HG03039 (cell line): ENCODE measurements around the gene GMCL2.
A peak's percentile ranks its signal among the peaks of the same experiment; 100 is the strongest.
"Not testable (repeated sequence)": the region's sequence is repeated elsewhere in the genome, so short reads cannot be mapped to it uniquely, and the experiment has no call there.

ENCODE experiments used
- ATAC-seq: cut with Tn5 transposase; IDR thresholded peaks from one replicate; pipeline ENCODE4 v1.9.1; 2021; ENCODE audit warnings: mild to moderate bottlenecking, moderate library complexity; ENCODE audit not compliant: unreplicated experiment

The GMCL2 gene

DNA sequence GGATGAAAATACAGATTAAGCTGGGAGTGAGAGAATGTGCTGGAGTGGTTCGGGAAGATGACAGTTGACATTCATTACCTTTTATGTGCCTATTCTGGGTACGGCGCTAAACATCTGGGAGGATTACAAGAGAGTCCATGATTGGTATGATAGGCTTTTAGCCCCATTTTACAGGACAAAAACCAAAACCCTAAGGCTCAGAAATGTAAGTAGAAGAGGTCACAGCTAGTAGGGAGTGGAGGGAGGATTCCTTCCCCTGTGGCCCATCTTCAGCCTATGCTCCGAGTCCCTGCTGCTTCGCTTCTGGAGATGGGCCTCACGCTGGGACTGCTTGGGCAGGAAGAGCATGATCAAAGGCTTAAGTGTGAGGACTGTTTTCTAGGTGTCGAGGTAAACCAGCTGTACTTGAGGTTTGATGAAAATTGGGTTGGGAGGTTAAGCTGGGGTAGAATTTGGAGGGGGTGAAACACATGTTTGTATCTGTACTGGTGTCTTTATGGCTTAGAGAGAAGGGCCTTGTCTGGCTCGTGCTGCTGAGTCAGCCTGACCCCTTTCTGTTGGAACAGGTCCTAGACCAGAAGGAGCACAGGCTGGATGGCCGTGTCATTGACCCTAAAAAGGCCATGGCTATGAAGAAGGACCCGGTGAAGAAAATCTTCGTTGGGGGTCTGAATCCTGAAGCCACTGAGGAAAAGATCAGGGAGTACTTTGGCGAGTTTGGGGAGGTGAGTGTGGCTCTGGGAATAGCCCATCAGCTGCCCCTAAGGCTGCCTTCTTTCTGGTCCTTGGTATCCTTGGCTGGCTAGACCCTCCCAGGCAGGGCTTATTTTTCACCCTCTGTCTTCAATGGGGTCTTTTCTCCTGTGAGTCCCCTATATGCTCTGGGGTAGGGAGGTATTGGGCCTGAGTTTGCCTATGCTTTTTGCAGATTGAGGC is 19.3 kb upstream of the GMCL2 start:
- ATAC-seq: no peak

DNA sequence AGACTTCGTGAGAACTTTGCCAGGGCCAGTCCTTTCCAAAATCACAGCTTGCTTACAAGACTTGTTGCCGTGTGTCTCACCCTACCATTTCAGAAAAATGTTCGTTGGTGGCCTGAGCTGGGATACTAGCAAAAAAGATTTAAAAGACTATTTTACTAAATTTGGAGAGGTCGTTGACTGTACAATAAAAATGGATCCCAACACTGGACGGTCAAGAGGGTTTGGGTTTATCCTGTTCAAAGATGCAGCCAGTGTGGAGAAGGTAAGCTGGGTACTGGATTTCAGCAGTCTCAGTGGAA is 18.5 kb upstream of the GMCL2 start:
- ATAC-seq: no peak

DNA sequence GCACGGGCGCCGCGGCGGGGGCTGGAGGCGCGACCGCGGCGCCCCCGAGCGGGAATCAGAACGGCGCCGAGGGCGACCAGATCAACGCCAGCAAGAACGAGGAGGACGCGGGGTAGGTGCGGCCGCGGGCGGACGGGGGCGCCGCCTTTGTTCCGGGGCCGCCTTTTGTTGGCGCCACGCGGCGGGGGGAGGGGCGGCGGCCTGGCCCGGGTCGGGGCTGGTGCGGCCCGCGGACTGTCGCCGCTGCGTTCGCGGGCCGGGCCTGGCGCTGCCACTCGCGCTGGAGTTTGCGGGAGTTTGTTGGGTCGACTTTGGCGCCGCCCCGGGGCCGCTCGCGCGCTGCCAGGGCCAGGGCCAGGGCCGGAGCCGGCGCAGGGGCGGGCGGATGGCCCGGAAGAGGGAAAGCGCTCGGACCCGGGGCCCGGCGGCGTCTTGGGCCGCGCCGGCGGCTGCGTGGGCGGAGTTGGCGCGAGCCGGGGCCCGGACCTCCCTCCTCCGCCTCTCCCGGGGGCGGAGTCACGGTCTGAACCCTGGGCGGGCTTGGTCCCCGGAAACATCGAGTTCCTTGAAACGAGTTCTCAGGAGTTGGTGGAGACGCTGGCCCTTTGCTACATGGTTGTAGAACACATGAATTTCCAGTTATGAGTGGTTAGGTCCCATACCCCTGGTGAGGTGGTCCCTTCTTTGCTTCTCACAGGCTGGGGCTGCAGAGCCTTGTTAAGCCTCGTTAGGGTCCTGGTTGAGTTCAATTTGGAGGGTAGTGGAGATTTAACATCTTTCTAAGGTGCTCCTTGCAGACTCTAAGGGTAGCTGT is 18.0 kb upstream of the GMCL2 start:
- ATAC-seq: peak; percentile 38

DNA sequence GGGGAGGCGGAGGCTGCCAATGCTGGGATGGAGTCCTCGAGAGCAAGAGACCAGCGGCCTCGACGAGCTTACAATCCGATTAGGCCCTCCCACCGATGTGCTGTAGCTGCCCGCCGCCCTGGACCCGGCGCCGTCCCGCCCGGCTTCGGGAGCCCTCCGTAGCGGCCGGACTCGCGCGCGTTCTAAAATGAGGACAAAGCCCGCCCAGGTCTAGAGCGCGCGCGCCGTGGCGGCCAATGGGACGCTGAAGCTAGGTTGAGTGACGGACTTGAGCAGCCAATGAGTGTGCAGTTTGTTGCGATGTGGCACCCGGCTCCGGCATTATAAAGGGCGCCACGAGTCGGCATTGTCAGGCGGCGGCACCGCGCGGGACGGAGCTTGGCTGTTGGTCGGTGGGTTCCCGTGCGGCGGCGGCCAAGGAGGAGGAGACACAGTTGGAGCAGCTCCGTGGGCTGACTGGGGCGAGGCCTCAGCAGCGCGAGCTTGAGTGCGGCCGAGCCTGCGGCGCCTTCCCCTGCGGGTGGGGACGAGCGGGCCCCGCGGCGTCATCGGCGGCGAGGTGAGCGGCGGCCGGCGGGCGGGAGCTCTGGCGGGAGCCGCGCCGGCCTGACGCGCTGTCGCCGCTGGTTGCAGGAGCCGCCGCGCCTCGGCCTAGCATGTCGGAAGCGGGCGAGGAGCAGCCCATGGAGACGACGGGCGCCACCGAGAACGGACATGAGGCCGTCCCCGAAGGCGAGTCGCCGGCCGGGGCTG is 17.2 kb upstream of the GMCL2 start, which contains the start of gene HNRNPAB:
Gene HNRNPAB, plus strand, starts transcription at position 352 of the 753 bp plus-strand sequence. Its CDS starts 305 bp downstream, at position 657.
- peak; percentile 82 for ATAC-seq

DNA sequence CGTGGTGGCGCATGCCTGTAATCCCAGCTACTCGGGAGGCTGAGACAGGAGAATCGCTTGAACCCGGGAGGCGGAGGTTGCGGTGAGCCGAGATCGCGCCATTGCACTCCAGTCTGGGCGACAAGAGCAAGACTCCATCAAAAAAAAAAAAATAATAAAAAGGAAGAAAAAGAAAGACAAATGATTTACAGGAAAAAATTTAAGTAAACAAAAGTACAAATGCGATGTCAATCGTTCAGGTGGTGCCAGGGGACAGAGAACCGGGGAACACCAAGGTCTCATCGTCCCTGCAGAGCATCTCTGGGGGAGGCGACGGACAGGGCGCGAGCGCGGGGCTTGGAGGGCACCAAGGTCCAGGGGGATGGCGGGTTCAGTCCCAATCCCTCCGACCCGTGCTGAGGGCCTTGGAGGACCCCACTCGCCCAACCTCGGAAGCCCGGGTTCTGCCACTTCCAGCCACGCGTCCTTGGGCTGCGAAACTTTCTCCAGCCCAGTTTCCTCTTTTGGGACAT is 16.6 kb upstream of the GMCL2 start:
- ATAC-seq: no peak

DNA sequence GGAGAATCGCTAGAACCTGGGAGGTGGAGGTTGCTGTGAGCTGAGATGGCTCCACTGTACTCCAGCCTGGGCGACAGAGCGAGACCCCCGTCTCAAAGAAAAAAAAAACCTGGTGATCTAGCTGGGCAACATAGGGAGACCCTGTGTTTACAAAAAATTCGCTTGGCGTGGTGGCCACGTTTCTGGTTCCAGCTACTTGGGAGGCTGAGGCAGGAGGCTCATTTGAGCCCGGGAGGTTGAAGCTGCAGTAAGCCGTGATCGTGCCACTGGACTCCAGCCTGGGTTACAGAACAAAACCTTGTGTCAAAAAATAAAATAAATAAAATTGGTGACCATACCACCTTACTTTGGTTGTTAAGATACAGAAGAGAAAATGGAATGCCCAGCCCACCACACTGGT is 15.4 kb upstream of the GMCL2 start:
- ATAC-seq: no peak

DNA sequence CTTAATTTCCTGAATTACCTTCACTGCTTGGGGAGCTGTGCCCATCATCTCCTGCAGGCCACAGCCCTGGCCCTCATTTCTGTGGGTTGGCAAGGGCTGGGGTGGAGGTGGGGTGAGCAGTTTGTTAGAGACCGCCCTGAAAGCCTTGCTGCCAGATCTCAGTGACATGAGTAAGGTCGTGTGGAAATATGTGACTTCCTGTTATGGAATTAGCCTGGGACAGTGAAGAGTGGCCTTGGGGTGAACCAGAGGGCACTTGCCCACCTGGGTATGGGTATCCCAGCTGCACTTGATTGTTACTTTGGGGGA is 14.7 kb upstream of the GMCL2 start:
- no peak for ATAC-seq

DNA sequence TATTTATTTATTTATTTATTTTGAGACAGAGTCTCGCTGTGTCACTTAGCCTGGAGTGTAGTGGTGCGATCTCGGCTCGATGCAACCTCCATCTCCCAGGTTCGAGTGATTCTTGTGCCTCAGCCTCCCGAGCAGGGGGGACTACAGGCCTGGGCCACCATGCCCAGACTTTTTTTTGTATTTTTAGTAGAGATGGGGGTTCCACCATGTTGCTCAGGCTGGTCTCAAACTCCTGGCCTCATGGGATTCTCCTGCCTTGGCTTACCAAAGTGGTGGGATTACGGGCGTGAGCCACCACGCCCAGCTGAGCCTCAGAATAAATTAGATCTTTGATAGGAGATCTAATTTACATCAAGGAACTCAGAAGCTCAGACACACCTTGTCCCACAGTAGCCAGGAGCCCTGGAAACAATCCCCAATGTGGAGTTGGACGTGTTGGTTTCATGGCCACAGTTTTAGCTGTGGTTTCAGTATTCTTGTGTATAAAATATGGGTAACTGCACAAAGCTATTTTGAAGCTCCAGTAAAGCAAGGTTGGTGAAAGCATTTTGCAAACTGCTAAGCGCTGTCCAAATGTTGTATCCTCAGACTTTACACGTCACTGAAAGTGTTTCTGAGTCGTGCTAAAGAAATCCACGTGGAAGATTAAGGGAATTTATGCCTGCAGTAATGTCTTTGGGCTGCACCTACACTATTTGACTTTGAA is 14.2 kb upstream of the GMCL2 start:
- no peak for ATAC-seq

DNA sequence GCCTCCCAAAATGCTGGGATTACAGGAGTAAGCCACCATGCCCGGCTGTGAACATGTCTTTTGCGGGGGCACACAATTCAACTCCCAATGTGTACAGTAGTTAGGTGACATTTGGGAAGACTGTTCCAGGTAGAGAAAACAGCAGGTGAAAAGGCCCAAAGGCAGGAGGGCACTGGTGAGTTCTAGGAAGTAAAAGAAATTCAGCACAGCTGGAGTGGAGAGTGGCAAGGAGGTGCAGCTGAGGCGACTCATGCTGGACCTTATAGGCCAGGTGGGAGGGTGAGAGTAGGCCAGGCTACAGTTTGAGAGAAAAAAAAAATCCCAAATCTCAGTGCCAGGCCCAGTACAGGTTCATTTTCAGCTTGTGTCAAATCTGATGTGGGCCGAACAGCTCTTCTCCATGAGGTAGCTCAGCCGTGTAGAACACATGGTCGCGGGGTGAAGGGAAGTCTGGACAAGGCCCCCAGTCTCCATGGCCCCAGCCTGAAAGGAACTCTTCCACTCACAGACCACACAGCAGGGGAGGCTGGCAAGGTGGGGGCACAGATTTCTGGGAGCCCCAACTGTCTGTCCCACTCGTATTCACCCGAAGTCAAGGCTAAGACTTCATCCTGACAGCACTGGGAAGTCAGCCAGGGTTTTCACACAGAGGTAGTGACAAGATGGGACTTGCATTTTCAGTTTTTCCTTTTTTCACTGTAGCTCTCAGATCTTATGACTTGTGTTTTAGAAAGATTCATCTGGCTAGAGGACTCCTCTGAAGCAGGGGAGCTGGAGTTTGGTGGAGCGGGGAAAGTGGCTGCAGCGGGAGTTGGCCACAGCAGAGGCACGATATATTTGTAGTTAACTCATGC is 12.6 kb upstream of the GMCL2 start:
- no peak for ATAC-seq

DNA sequence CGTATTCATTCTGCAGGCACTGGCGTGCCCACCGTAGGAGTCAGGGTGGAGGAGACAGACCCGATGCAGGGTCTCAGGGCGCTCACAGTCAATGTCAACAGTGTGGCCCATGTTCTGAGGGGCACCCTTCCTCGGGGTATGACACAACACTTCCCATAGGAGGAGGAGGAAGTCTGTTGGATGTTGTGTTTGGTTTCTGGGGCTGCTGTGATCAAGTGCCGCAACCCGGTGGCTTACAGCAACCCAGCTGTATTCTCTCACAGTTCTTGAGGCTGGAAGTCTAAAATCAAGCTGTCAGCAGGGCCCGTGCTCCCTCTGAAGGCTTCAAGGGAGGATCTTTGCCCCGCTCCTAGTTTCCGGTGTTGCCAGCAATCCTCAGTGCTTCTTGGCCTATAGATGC is 11.5 kb upstream of the GMCL2 start:
- no peak for ATAC-seq

DNA sequence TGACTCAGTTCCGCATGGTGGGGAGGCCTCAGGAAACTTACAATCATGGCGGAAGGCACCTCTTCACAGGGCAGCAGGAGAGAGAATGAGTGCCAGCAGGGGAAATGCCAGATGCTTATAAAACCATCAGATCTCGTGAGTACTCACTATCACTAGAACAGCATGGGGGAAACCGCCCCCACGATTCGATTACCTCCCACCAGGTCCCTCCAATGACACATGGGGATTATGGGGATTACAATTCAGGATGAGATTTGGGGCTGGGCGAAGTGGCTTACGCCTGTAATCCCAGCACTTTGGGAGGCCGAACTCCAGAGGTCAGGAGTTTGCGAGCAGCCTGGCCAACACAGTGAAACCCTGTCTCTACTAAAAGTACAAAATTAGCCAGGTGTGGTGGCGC is 11.0 kb upstream of the GMCL2 start:
- ATAC-seq: not testable (repeated sequence)

DNA sequence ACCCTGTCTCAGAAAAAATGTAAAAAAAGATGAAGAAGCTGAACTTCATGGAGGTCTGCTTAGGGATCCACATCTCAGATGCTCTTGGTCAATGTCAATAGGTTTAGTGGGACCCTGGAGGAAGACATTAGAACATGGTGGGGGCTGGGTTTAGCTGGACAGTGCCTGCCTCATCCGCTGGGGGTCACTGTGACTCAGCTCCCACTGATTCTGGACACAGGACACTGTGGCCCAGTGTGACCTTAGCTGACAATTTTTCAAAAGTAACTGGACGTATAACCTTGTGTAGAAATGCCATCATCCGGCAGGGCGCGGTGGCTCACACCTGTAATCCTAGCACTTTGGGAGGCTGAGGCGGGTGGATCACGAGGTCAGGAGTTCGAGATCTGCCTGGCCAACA is 9.8 kb upstream of the GMCL2 start:
- ATAC-seq: no peak

DNA sequence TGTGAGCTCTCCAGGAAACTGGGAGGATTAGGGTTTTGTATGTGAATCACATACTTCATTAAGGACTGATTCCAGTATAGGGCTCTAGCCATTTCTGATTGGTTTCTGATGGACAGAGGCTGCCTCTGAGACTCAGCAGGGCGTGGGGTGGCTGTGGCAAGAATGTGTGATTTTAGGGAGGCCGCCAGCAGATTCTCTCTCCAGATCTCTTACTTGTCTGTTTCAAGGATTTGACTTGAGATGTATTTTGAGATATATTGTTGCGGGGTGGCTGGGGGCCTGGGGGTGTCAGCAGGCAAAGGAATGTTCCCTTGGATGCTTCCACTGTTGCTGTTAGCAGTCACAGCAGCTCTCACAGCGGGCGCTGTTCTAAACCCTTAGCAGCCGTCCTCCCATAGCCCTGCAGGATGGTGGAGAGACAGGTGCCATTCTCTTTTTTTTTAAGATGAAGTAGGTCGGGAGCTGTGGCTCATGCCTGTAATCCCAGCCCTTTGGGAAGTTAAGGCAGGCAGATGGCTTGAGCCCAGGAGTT is 9.2 kb upstream of the GMCL2 start:
- ATAC-seq: no peak

DNA sequence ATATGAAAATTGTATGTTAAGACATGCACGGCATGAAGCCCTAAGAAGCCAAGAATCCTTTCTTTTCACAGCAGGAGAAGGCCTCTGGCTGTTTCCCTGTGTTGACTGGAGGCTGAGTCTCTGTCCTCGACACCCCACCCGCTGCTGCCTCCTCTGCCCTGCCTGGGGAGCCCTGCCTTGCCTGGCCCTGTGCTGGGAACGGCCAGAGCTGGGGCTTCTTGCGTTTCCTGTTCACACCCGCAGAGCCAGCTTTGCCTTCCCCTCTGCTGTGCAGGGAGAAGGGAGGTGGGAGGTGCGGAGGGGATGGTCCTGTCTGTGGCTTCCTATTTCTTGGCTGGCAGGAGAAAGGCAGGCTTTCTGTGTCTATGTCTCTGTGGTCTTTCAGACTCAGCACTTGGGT is 6.9 kb upstream of the GMCL2 start:
- no peak for ATAC-seq

DNA sequence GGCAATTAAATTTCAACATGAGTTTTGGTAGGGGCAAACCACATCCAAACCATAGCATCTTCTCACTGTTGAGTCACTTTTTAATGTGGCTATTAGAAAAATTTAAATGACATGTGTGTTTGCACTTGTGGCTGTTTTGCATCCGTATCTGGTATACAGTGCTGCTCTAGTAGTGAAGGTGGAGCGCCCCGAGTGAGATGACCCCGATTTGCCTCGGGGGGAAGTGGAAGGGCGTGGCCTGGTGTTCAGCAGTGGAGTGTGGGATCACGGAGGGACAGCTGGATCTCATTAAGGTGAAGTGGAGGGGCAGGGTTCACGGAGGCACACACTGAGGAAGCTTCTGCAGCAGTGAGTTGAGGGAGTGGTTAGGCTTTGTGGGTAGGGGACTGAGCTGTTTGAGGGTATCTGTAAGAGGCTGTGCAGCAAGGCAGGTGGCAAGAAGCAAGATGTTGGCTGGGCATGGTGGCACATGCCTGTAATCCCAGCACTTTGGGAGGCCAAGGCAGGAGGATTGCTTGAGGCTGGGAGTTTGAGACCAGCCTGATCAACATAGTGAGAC is 6.2 kb upstream of the GMCL2 start:
- ATAC-seq: no peak

DNA sequence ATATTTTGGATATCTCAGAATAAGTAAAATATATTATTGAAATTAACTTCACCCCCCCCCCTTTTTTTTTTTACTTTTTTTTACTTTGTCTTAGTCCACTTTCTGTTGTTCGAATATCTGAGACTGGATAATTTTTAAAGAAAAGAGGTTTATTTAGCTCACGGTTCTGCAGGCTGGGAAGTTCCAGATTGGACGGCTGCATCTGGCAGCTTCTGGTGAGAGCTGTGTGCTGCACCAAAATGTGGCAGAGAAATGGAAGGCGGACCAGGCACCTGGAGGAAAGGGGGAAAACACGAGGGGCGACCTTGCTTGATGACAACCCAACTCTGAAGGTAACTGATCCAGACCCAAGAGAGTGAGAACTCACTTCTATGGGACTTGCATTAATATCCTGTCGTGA is 5.6 kb upstream of the GMCL2 start:
- no peak for ATAC-seq

DNA sequence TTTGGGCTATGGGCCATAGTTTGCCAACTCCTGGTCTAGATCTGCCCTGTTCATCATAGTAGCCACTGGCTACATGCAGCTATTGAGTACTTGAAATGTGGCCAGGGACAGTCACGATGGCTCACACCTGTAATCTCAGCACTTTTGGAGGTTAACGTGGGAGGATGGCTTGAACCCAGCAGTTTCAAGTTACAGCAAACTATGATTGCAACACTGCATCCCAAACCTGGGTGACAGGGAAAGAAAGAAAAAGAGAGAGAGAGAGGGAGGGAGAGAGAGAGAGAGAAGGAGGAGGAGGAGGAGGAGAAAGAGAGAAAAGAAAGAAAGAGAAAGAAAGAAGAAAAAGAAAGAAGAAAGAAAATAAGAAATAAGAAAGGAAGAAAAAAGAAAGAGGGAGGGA is 5.1 kb upstream of the GMCL2 start:
- ATAC-seq: no peak

DNA sequence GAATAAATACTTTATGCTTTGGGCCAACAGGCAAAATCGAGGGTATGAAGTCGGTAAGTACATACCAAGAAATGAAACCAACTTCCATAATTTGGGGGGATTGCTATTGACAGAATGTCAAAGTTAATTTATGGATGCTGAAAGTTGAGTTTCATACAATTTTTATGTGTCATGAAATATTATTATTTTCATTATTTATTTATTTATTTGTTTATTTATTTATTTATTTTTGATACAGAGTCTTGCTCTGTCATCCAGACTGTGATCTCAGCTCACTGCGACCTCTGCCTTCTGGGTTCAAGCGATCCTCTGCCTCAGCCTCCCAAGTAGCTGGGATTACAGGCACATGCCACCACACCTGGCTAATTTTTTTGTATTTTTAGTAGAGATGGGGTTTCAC is 4.5 kb upstream of the GMCL2 start:
- no peak for ATAC-seq

DNA sequence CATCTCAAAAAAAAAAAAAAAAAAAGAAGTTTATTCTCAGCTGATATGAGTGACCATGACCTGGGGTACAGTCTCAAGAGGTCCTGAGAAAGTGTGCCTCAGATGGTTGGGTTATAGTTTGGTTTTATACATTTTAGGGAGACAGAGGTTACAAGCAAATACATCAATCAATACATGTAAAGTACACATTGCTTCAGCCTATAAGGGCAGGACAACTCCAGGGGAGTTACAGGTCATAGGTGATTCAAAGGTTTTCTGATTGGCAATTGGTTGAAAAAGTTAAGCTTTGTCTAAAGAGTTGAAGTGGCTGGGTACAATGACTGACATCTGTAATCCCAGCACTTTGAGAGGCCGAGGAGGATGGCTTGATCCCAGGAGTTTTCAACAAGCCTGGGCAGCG is 2.3 kb upstream of the GMCL2 start:
- no peak for ATAC-seq
